GM18868 (cell line): ENCODE data around the gene CCR6.
"Not testable (repeated sequence)": the region's sequence is repeated elsewhere in the genome, so short reads cannot be mapped to it uniquely, and the experiment has no call there.

Experiments
- ATAC-seq: cut with Tn5 transposase; IDR thresholded peaks from one replicate; pipeline ENCODE4 v1.9.1; 2021; ENCODE audit warnings: mild to moderate bottlenecking, moderate library complexity; ENCODE audit not compliant: unreplicated experiment

CCR6 gene

DNA sequence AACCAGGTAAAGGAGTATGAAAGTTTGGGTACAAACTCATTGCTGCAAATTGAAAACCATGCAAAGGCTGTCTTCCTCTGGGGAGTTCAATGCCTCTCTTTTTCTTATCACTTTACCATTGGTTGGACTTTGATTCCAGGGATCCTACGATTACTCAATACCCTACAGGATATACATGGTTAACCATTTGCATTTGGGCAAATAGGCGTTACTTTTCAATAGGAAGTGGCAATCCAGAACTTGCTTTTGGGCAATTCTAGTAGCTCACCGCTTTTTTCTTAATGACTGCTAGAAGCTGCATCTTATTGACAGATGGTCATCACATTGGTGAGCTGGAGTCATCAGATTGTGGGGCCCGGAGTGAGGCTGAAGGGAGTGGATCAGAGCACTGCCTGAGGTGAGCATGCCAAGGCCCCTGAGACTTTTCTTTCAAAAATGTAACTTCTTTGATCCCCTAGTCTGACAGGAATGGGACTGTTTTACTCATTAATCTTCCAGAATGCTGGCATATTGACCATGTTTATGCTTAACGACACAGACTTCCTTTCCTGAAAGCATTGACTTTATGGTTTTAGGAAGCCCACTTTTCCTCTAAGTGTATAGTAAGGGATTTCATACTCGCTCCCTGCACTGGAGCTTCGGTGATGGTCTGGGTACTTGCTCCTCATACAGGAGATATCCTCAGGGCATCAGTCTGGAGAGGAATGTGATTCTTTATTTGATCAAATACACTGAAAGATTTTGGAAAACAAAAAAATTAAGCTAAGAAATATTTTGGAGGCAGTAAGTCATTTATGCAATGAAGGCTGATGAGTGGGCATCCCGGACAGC, at the start of gene CCR6:
Gene CCR6 (plus strand): TSS at position 270 of the 831 bp plus-strand sequence. CDS start 13,039 bp downstream, outside the sequence.
- no peak for ATAC-seq

DNA sequence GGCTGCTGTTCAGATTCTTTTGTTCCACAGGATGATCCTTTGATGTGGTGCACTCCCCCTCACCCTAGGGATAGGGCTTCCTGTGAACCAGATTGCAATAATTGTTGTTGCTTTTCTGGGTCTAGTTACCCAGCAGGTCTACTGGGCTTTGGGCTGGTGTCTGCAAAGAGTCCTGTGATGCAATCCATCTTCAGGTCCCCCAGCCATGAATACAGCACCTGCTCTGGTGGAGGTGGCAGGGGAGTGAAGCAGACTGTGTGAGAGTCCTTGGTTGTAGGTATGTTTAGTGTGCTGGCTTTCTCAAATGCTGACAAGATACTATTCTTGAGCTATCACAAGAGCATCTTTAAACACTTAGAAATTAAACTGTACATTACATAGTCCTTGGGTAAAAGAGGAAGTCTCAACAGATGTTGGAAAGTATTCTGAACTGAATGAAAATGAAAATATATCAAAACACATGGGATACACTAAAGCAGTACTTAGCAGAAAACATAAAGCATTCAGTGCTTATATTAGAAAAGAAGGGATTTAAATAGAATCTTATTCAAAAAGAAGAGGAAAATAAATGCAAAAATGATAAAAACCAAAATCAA, 49.1 kb upstream of the CCR6 start:
- no peak for ATAC-seq

DNA sequence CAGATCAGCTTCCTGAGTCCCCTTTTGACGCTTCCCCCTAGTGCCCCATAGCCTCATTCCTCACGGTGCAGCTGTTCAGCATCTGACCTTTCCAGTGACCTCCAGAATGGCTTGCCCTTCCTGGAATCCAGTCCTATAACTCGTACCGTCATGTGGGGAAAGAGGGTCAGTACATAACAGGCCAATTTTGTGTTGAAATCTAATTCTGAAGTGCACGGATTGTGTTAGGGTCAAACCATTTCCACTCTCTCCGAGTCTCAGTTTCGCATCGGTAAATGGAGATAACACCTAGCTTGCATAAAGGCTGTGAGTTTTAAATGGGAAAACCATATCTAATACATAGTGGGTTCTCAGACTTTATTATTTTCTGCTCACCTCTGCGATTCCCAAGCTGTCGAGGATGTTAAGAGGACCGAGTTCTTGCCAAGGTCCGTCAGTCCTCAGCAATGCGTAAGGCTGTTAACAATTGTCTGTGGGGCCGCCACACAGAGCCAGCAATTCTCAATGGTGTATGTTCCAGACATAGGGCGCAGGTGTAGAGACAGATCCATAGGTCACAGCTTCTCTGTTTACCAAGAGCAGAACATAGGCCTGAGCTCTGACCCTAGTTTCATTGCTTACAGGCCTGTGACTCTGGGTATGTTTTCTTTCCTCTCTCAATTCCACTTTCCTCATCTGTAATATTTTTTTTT, 45.5 kb upstream of the CCR6 start:
- ATAC-seq, result no peak

DNA sequence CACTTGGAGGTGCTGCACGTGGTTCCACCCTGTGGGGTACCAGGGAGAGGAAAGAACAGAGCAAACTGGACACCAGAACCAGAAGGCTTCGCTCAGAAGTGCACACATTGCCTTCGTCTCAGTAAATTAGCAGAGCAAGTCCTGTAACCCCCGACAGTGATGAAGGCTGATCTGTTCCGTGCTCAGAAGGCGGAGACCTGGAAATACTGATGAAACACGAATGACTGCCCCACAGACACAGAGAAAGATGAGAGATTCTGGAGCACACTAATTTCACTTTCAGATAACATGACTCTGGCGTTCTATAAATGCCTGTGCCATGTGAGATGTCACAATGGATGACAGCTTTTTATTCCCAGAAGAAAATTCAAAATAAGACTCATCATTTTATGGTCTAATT, 44.2 kb upstream of the CCR6 start:
- ATAC-seq, result no peak

DNA sequence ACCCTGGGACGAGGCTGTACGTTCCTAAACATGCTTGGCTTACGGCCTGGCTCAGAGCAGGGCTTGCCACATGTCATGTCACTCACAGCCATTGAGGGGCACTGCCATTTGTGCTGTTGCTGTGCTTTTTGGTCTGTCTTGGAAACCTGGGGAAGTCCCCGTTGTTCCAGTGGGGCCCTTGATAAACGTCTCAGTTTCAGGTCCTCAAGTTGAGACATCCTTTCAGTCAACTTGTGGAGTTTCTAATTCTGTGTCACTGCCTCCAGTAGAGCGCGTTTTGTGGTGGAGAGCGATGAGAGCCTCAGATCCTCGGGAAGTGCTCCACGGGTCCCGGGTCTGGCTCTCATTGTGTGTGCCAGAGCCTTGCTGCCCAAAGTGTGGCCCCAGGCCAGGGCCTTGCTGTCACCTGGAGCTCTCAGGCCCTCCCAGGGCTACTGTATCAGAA, 43.0 kb upstream of the CCR6 start:
- ATAC-seq, result peak; percentile 96

DNA sequence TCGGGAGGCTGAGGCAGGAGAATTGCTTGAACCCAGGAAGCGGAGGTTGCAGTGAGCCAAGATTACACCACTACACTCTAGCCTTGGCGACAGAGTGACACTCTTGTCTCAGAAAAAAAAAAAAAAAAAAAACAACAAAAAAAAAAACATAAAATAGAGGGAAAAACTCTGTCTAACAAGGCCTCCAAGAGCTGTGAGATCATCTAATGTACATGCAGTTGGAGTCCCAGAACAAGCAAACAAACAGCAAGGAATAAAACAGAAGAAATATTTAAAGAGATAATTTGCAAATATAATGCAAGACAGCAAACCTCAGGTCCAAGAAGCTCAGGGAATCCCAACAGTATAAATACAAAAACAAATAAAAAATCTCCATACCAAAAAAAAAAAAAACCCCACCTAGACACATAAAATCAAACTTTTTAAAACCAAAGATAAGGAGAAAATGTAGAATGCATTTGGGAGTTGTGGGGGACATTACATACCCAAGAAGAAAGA, 35.0 kb upstream of the CCR6 start:
- ATAC-seq, result no peak

DNA sequence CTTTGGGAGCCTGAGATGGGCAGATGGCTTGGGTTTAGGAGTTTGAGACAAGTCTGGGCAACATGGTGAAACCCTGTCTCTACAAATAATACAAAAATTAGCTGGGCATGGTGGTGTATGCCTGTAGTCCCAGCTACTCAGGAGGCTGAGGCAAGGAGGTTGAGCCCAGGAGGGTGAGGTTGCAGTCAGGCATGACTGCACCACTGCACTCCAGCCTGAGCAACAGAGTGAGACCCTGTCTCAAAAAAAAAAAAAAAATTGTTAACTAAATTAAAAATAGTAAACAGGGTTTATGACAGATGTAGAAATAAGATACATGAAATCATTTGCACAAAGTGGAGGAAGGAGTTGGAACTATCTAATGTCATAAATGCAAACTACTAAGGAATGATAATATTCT, 34.2 kb upstream of the CCR6 start:
- ATAC-seq, result not testable (repeated sequence)

DNA sequence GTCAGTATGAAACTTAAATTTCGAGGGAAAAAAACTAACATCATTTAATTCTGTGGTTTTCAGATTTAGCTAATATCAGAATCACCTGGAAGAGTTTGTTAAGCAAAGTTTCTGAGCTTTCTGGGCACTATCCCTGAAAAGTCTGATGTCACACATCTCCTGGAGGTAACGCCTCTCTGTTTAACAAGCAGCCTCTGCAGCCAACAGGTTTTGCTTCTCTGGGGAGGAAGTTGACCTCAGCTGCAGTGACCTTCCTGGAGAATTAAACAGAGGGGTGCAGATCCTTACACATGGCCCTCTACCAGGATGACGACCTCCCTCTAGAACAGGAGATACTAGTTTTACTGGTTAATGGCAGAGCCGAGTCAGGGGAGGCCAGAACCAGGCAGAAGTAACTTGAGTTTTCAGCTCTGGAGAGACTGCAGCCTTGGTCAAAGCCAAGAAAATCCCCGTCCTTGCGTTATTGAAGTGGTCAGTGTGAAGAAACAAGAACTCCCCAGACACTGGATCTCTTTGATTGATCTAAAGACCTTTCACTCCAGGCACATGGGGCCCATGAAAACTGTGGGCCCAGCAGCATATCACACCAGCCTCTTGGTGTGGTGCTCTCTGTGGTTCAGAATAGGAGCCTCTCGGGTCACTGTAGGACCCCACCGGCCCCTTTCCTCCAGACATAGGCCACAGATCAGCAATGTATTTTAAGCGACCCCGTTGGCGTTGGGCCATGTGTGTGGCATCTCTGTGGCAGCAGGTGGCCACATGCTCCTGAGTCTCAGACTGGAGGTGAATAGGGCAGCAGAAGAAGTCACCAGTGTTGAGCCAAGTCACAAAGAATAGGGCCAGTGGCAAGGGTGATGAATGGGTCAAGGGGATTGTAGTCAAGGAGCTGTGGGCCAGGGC, 33.4 kb upstream of the CCR6 start:
- ATAC-seq, result no peak

DNA sequence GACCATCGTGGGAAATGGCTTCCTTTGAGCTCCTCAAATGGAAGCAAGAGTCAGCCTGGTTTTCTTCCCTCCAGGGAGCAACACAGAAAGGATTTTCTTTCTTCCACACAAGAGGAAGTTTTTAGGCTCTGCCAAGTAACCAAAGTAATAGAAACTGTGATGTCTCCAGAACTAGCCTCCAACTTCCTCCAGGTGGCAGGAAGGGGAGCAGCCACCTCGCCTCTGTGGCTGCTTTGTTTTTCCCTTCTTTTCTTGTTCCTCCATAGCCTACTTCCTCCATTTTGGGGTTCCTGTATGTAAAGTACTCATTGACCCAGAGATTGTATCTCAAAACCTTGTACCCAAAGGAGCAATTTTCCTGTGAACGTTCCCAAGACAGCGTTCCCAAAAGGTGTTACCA, 32.7 kb upstream of the CCR6 start:
- ATAC-seq, result no peak

DNA sequence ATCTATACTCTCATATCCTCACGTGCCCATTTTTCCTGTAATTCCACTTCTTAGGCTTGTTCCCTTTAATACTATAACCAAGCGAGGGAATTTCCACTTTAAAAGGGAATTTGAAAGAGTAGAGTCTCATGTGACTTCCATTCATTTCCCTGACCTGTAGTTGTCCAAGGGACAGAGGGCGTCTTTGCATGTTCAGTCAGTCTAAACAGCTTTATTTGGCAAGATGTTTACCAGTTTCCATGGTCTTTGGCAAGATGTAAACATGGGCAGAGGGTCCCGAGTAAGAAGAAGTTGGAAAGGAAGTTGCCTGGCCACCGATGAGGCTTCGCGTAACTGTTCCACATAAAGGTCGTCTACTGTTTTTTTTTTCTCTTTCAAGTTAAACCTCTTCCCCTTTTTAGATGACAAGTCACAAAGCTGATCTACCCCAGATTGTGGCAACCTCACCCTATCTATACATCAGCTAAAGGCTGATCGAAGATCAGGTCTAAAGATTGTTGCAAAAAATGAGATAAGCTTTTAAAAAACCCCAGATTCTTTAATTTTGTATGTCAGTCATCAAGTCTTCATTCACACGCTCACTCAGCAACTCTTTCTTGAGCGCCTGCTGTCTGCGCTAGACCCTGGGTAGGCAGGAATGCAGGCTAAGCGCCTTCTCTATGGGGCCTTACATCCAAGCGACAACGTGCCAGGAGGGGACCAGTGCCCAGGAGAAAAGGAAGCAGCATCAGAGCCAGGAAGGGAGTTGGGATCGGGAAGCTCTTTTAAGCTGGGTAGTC, 31.7 kb upstream of the CCR6 start:
- ATAC-seq, result no peak

DNA sequence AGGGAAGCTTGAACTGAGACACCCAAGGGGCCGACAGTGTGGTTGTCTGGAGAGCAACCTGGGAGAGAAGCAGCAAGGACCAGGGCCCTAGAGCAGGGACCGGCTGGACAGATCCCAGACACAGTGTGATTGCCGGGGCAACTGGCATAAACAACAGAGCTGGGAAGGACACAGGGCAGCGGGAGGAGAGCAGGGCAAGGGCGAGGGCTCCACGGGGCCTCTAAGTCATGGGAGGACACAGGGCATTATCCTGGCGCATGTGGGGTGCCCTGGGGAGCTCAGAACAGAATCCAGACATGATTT, 31.1 kb upstream of the CCR6 start:
- ATAC-seq, result no peak

DNA sequence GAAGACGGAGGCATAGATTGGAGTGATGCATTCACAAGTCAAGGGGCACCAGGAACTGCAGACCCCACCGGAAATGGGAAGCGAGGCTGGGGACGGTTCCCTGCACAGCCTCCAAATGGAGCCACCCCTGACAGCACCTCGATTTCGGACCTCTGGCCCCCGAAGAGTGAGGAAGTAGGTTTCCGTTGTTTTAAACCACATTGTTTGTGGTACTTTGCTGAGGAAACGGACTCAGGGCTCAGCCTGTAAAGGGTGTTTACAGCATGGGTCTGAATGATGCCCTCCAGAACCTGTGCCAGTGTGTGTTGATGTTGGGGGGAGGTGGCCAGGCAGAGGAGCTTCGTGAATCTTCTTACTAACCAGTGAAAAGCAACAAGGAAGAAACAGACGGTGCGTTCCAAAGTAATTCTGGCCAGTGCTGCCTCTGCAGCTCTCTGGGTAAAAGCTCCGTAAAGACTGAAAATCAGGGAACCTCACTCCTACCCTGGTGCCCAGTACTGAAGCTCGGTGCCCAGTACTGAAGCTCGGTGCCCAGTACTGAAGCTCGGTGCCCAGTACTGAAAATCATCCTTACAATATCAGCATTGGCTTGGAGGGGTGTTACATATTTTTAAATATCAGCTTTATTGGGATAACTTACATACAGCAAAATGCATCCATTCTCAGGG, 30.1 kb upstream of the CCR6 start:
- ATAC-seq, result no peak

DNA sequence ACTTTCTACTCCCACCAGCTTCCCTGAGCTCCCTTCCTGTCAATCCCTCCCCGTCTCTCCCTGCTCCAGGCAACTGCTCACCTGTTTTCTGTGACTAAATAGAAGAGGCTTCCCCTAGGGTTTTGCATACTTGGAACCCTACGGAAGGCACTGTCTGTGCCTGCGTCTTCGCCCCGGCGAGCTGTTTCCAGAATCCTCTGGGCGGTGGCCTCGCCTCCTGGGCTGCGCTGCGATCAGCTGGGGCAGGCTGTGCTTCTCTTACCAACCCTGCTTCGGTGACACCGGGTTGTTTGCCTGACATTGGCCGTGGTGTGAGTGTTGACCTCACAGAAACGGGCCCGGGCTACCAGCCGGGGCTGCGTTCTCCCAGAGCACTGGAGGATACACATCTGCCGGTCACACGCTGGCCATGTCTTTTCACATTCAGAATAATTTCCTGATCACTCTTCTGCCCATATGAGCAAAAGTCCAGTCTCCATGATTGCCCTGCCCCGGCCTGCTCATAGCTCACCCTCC, 29.4 kb upstream of the CCR6 start:
- no peak for ATAC-seq

DNA sequence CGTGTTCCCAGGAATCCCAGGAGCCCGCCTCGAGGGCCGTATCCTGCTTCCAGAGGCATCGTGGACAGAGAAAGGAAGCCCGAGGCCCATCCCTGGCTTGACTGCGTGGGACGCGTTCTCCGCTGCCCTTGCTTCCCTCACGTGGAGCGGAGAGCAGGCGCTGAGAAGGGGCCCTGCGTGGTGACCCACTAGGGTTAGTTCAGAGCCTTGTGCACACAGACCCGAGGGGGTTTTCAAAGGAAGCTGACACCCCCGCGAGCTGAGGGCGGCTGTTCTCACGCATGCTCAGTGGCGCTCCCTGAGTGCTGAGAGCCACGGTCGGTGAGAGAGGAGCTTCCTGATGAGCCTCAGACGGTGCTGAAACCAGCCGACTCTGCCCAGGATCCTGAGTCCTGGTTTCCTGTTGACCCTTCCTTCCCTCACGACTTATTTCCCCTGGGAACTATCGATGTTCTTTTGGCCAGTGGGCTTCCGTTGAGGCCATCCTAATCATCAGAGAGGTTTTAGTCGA, 28.9 kb upstream of the CCR6 start:
- peak; percentile 43 for ATAC-seq

DNA sequence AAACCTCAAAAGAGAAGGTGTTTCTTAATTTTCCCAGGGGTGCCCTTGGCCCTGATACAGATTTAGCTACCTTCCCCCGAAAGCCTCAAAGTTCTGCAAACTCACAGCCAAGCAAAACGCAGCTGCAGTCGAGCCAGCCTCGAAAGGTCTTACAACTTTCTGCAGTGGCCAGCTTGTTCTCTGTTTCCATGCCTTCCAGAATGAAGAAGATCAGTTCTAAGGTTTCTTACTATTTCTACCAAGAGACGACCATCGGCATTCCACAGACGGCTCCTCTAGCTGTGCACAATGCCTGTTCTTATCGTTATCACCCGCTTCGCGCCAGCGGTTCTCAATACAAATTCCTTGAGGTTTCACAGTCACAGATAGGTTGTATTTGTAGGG, 28.5 kb upstream of the CCR6 start:
- peak; percentile 5 for ATAC-seq

DNA sequence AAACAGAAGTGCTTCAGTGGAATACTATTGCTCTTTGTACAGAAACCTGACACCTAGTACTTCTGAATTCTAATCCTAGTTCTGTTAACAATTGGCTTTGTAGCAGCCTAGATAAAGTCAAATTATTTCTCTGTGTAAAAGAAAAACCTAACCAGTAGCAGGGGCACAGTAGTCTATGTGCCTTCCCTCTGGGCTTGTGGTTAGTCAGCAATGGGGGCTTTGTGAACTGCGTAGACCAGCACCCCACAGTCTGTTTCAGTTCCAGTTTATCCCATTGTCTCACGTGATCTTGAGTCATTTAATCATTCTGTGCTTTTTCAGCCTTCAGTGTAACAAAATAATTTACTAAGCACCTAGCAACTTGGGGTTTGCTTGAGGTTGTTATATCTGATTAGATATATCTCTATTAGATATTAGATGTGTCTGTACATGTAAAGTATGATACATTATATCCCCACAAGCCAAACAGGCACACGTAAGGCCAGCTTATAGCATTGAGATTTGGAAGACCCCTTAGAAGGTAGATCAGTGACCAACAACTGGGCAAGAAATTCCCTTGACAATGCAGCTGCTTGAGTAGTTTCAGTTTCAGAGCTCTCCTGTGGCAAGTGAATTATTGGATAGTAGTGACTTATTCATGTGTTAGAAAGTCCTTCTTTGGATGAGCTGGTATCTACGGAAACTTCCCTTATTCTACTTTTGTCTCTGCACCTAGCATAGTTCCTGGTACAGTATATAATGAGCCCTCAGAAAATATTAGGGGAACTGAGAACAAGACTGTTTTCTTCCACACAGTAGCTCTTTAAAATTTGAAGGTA, 27.9 kb upstream of the CCR6 start:
- ATAC-seq, result peak; percentile 61

DNA sequence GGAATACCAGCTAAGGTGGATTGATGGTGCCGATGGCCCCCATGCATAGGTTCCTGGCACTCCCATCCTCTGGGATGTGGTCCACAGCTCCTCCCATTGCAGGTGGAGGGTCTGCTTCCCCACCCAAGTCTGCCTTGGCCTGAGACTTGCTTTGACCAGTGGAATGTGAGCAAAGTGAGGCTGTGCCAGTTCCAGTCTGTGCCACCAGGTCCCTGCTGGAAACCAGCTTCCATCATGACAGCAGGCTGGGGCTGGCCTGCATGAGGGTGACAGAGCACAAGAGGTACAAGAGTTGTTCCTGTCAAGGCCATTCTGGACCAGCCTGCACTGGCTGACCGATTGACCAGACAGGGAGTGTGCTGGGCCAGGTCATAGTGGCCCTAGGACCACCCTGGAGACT, 27.0 kb upstream of the CCR6 start:
- no peak for ATAC-seq

DNA sequence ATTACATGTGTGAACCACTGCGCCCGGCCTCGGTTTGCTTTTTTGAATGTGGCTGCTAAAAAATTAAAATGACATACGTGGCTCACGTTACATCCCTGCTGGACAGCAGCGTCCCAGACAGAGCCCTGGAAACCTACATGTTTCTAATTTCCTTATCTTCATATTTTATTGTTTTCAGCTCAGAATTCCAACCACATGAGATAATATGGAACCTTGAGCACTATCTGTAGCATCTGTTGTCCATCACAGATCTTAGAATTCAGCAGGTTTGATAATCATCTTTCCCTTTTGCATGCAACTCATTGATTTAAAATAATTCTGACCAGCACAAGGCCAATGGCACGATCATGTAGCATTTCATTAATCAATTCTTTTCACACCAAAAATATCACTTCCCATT, 25.9 kb upstream of the CCR6 start:
- no peak for ATAC-seq
